HEK293 (cell line): ENCODE measurements around the gene RNF13.
"Not testable (repeated sequence)": the region's sequence is repeated elsewhere in the genome, so short reads cannot be mapped to it uniquely, and the experiment has no call there.

Experiments used
- CTCF ChIA-PET: fragments of 350-600 bp; formaldehyde crosslinking; extraction: SDS; loops from one replicate; lab custom pipeline; 2021; ENCODE audit warnings: antibody characterized with exemption; lab: Yijun Ruan, JAX
- POLR2A ChIA-PET: fragments of 300-600 bp; formaldehyde crosslinking; extraction: SDS; loops from one replicate; lab custom pipeline; 2020; ENCODE audit warnings: antibody characterized with exemption, inconsistent platforms; lab: Yijun Ruan, JAX
- H3K27ac ChIP-seq: fragments of 200-500 bp; sonication (Bioruptor generic); 2 replicates; pipeline ENCODE4 v1.5.1; 2014; ENCODE audit warnings: low read depth, low read length, control low read depth, inconsistent platforms; ENCODE audit errors: extremely low read depth
- H3K36me3 ChIP-seq, 2 experiments: fragments of 200-500 bp in 1 of 2; sonication (Bioruptor generic) in 1 of 2; 1 replicate in 1 of 2; 2 replicates in 1 of 2; pipeline ENCODE4 v1.5.1; 2014 to 2017; ENCODE audit warnings: inconsistent platforms in 2 of 2, low read length in 2 of 2; ENCODE audit not compliant: control insufficient read depth in 2 of 2, insufficient read depth in 1 of 2
- H3K4me1 ChIP-seq: fragments of 200-500 bp; sonication (Bioruptor generic); 2 replicates; pipeline ENCODE4 v1.5.1; 2014; ENCODE audit warnings: mild to moderate bottlenecking, low read length, inconsistent platforms; ENCODE audit not compliant: control insufficient read depth, insufficient read depth
- H3K4me3 ChIP-seq: 2 replicates; pipeline ENCODE4 v1.5.1; 2011; ENCODE audit warnings: low read depth, mild to moderate bottlenecking, control low read depth, low read length, moderate library complexity
- H3K9me3 ChIP-seq: fragments of 200-500 bp; sonication (Bioruptor generic); 2 replicates; pipeline ENCODE4 v1.5.1; 2014; ENCODE audit warnings: low read depth, low read length, inconsistent platforms; ENCODE audit not compliant: control insufficient read depth, insufficient read depth
- HOXD13 ChIP-seq: sonication (generic); formaldehyde crosslinking; IDR thresholded peaks from 2 replicates; pipeline ENCODE4 v1.8.0; 2022; ENCODE audit warnings: missing genetic modification reagents, borderline replicate concordance
- MZF1 ChIP-seq: fragments of 450-650 bp; formaldehyde crosslinking; IDR thresholded peaks from 2 replicates; pipeline ENCODE4 v1.5.1; 2017; ENCODE audit warnings: missing biosample characterization, missing genetic modification characterization, borderline replicate concordance
- OSR2 ChIP-seq: fragments of 450-650 bp; formaldehyde crosslinking; IDR thresholded peaks from 2 replicates; pipeline ENCODE4 v1.5.1; 2016; ENCODE audit warnings: missing biosample characterization, missing genetic modification characterization
- SALL2 ChIP-seq: fragments of 450-650 bp; formaldehyde crosslinking; IDR thresholded peaks from 2 replicates; pipeline ENCODE4 v1.5.0; 2017; ENCODE audit warnings: missing biosample characterization, mild to moderate bottlenecking, missing genetic modification characterization, borderline replicate concordance
- ZBTB8A ChIP-seq: fragments of 450-650 bp; formaldehyde crosslinking; IDR thresholded peaks from 2 replicates; pipeline ENCODE4 v1.5.1; 2016; ENCODE audit warnings: missing biosample characterization, missing genetic modification characterization
- ZNF157 ChIP-seq: fragments of 450-650 bp; formaldehyde crosslinking; IDR thresholded peaks from 2 replicates; pipeline ENCODE4 v1.5.1; 2016; ENCODE audit warnings: missing biosample characterization, missing genetic modification characterization
- ZNF433 ChIP-seq: fragments of 450-650 bp; formaldehyde crosslinking; IDR thresholded peaks from 2 replicates; pipeline ENCODE4 v1.5.1; 2016; ENCODE audit warnings: missing biosample characterization, missing genetic modification characterization, low read depth
- ZNF518A ChIP-seq: fragments of 450-650 bp; formaldehyde crosslinking; conservative IDR thresholded peaks from 2 replicates; pipeline ENCODE4 v1.5.1; 2016; ENCODE audit warnings: low read depth, missing biosample characterization, missing genetic modification characterization
- ZNF654 ChIP-seq: fragments of 450-650 bp; formaldehyde crosslinking; IDR thresholded peaks from 2 replicates; pipeline ENCODE4 v1.5.1; 2016; ENCODE audit warnings: low read depth, missing biosample characterization, missing genetic modification characterization
- TF ChIP-seq, protein P1 (sequence below): fragments of 450-650 bp; formaldehyde crosslinking; IDR thresholded peaks from 2 replicates; pipeline ENCODE4 v1.5.1; 2017; ENCODE audit warnings: missing biosample characterization, missing genetic modification characterization
- TF ChIP-seq, protein P2 (sequence below): fragments of 450-650 bp; formaldehyde crosslinking; IDR thresholded peaks from 2 replicates; pipeline ENCODE4 v1.5.1; 2016; ENCODE audit warnings: missing biosample characterization, missing genetic modification characterization, borderline replicate concordance
- TF ChIP-seq, protein P3 (sequence below): fragments of 450-650 bp; formaldehyde crosslinking; IDR thresholded peaks from 2 replicates; pipeline ENCODE4 v1.5.1; 2016; ENCODE audit warnings: missing biosample characterization, missing genetic modification characterization
- TF ChIP-seq, protein P4 (sequence below): fragments of 450-650 bp; formaldehyde crosslinking; IDR thresholded peaks from 2 replicates; pipeline ENCODE4 v1.5.1; 2016; ENCODE audit warnings: missing biosample characterization, missing genetic modification characterization
- TF ChIP-seq, protein P5 (sequence below): fragments of 450-650 bp; formaldehyde crosslinking; IDR thresholded peaks from 2 replicates; pipeline ENCODE4 v1.5.1; 2016; ENCODE audit warnings: missing biosample characterization, missing genetic modification characterization

RNF13 gene

GRCh38 chr3:149934524-149934923 is 121.5 kb downstream of the RNF13 start:
- TF ChIP-seq OSR2 (no peak), ZNF157 (no peak), SALL2 (no peak), ZNF433 (no peak), HOXD13 (CRISPR knock-in tag) (no peak)
- TF ChIP-seq, protein P1, sequence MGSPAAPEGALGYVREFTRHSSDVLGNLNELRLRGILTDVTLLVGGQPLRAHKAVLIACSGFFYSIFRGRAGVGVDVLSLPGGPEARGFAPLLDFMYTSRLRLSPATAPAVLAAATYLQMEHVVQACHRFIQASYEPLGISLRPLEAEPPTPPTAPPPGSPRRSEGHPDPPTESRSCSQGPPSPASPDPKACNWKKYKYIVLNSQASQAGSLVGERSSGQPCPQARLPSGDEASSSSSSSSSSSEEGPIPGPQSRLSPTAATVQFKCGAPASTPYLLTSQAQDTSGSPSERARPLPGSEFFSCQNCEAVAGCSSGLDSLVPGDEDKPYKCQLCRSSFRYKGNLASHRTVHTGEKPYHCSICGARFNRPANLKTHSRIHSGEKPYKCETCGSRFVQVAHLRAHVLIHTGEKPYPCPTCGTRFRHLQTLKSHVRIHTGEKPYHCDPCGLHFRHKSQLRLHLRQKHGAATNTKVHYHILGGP (tag by site-specific recombination), result no peak
- TF ChIP-seq, protein P2, sequence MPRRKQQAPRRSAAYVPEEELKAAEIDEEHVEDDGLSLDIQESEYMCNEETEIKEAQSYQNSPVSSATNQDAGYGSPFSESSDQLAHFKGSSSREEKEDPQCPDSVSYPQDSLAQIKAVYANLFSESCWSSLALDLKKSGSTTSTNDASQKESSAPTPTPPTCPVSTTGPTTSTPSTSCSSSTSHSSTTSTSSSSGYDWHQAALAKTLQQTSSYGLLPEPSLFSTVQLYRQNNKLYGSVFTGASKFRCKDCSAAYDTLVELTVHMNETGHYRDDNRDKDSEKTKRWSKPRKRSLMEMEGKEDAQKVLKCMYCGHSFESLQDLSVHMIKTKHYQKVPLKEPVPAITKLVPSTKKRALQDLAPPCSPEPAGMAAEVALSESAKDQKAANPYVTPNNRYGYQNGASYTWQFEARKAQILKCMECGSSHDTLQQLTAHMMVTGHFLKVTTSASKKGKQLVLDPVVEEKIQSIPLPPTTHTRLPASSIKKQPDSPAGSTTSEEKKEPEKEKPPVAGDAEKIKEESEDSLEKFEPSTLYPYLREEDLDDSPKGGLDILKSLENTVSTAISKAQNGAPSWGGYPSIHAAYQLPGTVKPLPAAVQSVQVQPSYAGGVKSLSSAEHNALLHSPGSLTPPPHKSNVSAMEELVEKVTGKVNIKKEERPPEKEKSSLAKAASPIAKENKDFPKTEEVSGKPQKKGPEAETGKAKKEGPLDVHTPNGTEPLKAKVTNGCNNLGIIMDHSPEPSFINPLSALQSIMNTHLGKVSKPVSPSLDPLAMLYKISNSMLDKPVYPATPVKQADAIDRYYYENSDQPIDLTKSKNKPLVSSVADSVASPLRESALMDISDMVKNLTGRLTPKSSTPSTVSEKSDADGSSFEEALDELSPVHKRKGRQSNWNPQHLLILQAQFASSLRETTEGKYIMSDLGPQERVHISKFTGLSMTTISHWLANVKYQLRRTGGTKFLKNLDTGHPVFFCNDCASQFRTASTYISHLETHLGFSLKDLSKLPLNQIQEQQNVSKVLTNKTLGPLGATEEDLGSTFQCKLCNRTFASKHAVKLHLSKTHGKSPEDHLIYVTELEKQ (tag by site-specific recombination), result no peak
- TF ChIP-seq, protein P3, sequence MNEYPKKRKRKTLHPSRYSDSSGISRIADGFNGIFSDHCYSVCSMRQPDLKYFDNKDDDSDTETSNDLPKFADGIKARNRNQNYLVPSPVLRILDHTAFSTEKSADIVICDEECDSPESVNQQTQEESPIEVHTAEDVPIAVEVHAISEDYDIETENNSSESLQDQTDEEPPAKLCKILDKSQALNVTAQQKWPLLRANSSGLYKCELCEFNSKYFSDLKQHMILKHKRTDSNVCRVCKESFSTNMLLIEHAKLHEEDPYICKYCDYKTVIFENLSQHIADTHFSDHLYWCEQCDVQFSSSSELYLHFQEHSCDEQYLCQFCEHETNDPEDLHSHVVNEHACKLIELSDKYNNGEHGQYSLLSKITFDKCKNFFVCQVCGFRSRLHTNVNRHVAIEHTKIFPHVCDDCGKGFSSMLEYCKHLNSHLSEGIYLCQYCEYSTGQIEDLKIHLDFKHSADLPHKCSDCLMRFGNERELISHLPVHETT (tag by site-specific recombination), result no peak
- TF ChIP-seq, all 188 proteins: peak for 0
- ChIA-PET POLR2A (no interaction called here), CTCF (interaction anchor here (0.7 kb wide), 1 partner anchor 144 kb away, joined by 3 read pairs; no protein-coding TSS in a partner anchor)
- no peak overlapping the region for H3K27ac ChIP-seq
- H3K4me3 ChIP-seq, result no peak overlapping the region
- no peaks in the 10 kb centered on the region for H3K36me3 ChIP-seq
- H3K4me1 ChIP-seq, result no peaks in the 10 kb centered on the region
- no peaks in the 10 kb centered on the region for H3K9me3 ChIP-seq

DNA sequence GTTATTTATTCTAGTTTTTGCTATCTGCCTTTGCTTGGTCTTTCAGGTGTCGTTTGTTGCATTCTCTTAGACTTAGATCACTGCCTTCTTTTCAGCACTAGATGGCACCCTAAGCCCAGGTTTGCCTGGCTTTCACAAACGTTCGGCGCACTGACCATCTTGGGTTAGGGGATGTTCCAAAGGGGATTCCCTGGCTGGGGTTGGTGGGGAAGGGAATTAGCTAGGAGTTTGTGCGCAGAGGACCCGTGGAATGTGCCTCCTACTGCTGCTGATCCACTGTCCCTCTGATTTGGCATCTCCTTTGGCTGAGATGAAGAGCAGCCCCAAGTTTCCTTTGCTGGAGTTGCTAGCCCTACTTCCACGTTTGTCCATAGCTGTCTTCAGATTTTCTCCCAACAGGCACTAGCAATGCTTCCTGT is 123.8 kb downstream of the RNF13 start:
- CTCF ChIA-PET, result interaction anchor here (0.6 to 2.6 kb wide), 23 partner anchors 8 to 1206 kb away, joined by 3 to 16 read pairs (median 4); no protein-coding TSS in a partner anchor
- H3K4me1 ChIP-seq, result no peaks in the 10 kb centered on the region
- TF ChIP-seq ZNF654, result peak; percentile 74
- TF ChIP-seq MZF1 (tag by site-specific recombination), result peak; percentile 96
- no peak for TF ChIP-seq ZBTB8A (tag by site-specific recombination)
- TF ChIP-seq ZNF518A (tag by site-specific recombination), result no peak
- TF ChIP-seq, protein P4, sequence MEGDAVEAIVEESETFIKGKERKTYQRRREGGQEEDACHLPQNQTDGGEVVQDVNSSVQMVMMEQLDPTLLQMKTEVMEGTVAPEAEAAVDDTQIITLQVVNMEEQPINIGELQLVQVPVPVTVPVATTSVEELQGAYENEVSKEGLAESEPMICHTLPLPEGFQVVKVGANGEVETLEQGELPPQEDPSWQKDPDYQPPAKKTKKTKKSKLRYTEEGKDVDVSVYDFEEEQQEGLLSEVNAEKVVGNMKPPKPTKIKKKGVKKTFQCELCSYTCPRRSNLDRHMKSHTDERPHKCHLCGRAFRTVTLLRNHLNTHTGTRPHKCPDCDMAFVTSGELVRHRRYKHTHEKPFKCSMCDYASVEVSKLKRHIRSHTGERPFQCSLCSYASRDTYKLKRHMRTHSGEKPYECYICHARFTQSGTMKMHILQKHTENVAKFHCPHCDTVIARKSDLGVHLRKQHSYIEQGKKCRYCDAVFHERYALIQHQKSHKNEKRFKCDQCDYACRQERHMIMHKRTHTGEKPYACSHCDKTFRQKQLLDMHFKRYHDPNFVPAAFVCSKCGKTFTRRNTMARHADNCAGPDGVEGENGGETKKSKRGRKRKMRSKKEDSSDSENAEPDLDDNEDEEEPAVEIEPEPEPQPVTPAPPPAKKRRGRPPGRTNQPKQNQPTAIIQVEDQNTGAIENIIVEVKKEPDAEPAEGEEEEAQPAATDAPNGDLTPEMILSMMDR (tag by site-specific recombination), result peak; percentile 66
- TF ChIP-seq, protein P5, sequence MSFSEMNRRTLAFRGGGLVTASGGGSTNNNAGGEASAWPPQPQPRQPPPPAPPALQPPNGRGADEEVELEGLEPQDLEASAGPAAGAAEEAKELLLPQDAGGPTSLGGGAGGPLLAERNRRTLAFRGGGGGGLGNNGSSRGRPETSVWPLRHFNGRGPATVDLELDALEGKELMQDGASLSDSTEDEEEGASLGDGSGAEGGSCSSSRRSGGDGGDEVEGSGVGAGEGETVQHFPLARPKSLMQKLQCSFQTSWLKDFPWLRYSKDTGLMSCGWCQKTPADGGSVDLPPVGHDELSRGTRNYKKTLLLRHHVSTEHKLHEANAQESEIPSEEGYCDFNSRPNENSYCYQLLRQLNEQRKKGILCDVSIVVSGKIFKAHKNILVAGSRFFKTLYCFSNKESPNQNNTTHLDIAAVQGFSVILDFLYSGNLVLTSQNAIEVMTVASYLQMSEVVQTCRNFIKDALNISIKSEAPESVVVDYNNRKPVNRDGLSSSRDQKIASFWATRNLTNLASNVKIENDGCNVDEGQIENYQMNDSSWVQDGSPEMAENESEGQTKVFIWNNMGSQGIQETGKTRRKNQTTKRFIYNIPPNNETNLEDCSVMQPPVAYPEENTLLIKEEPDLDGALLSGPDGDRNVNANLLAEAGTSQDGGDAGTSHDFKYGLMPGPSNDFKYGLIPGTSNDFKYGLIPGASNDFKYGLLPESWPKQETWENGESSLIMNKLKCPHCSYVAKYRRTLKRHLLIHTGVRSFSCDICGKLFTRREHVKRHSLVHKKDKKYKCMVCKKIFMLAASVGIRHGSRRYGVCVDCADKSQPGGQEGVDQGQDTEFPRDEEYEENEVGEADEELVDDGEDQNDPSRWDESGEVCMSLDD (tag by site-specific recombination), result 0 out of 2 replicates have a peak, but pooled peaks have one; percentile 25
- TF ChIP-seq, all 188 proteins: peak for 4
- no peaks in the 10 kb centered on the region for H3K36me3 ChIP-seq
- H3K27ac ChIP-seq, result no peak overlapping the region
- H3K4me3 ChIP-seq, result no peak overlapping the region
- no peaks in the 10 kb centered on the region for H3K9me3 ChIP-seq
- POLR2A ChIA-PET, result no interaction called here

DNA sequence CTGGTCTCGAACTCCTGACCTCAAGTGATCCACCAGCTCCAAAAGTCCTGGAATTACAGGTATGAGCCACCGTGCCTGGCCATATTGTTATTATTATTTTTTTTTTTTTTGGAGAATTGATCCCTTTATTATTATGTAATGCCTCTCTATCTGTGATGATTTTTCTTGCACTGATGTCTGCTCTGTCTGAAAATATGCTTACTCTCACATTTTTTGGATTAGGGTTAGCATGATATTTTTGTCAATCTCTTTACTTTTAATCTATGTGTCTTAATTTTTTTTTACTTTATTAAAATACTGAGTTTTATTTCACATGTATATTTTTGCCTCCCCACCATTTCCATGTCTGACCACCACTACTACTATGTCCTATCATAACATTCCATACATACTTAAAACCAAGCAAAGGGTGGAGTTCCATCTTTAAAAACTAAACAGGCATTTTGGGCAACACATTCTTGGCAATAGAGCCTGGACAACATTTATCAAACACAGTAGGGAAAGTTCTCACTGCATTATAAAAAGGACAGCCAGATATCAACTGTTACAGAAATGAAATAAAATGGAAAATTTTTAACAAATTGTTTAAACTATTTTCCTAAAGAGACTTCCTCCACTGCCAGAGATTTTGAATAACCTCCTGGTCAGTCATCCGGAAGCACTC is 125.5 kb downstream of the RNF13 start:
- H3K4me3 ChIP-seq, POLR2A ChIA-PET, H3K27ac ChIP-seq, CTCF ChIA-PET, H3K9me3 ChIP-seq, H3K4me1 ChIP-seq, H3K36me3 ChIP-seq: not testable (repeated sequence)
